HEK293T (cell line): ENCODE data around the gene NCL.

Experiments
- BHLHE40 ChIP-seq: fragments of 450-650 bp; IDR thresholded peaks from 2 replicates; pipeline ENCODE4 v1.6.1; 2016; ENCODE audit warnings: mild to moderate bottlenecking, moderate library complexity, borderline replicate concordance
- FOXA1 ChIP-seq: fragments of 450-650 bp; IDR thresholded peaks from 2 replicates; pipeline ENCODE4 v1.6.1; 2016; ENCODE audit warnings: mild to moderate bottlenecking
- PKNOX1 ChIP-seq: fragments of 450-650 bp; IDR thresholded peaks from 2 replicates; pipeline ENCODE4 v1.6.1; 2016
- SP1 ChIP-seq: fragments of 450-650 bp; IDR thresholded peaks from 2 replicates; pipeline ENCODE4 v1.6.1; 2017

GRCh38 chr2:231427116-231427515 lies 37.2 kb downstream of the NCL start:
- no peak for TF ChIP-seq FOXA1
- TF ChIP-seq PKNOX1, result no peak
- no peak for TF ChIP-seq BHLHE40
- TF ChIP-seq SP1, result no peak
